NCI-H2171 treated with DMSO at 0.1 percent for 48 hours (cell line): ENCODE results near the gene LHX2.

Source experiments
- DNase-seq: peaks from one replicate; lab custom pipeline; 2025; lab: John Stamatoyannopoulos, UW

LHX2 gene

DNA sequence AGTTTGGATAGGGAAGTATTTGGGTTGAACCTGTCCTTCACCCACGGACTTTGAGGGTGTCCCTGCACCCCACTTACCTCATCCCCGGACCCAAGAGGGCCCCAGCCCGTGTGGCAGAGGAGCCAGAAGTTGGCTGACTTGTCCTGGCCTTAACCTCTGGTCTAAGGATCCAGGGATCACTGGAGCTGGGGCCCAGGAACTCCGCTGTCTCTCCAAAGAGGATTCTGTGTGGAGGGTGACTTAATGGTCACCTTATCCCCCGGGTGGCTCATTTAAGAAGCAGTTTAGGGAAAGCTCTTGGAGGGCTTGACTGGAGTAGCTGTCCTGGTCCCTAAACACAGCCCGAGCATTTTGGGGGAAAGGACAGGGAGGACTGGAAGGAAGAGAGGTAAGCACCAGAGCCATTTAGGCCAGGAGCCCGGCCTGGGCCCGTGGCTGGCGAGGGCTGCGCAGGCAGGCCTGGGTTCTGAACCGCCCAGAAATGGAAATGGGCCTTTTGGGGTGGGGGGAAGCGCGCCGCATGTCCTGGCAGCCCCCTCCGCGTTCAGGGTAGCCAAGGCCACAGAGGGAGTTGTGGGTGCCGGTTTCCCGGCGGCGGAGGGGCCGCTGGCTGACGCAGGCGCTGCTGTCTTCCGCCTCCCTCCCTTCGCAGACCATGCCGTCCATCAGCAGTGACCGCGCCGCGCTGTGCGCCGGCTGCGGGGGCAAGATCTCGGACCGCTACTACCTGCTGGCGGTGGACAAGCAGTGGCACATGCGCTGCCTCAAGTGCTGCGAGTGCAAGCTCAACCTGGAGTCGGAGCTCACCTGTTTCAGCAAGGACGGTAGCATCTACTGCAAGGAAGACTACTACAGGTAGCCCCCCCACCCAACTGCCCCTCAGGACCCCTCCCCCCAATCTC lies 2.0 kb downstream of the LHX2 start:
- no peak for DNase-seq

DNA sequence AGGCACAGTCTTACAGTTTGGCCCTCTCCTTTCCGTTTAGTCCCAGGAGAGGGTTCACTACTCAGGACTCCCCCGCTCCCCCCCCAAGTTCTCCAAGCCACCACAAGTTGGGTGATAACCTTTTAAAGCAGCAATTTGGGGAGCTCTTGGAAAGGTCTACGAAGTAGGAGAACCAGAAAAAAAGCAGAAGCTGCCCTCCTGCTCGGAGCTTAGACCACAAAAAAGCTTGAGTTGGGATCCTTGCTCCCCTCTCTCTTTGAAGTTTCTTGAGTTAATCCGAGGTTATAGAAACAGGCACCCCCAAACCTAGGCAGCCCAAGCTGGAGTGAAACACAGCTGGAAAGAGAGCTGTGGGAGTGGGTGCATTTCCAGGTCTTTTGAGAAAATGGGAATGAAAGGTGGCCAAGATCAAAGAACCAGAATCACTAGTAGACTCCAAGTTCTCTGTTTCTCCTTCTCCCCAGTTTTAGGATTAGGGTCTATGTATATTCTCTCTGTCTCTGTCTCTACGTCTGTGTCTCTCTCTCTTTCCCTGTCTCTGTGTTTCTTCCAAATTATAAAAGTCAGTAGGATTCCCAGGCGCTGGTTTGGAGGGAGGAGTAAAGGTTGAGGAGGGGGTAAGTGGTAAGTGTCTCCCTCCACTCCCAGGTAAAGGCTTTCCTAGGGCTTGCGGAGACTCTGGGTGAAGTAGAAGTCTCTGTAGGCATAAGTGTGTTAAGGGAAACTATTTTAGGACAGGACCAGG lies 2.8 kb downstream of the LHX2 start:
- no peak for DNase-seq

DNA sequence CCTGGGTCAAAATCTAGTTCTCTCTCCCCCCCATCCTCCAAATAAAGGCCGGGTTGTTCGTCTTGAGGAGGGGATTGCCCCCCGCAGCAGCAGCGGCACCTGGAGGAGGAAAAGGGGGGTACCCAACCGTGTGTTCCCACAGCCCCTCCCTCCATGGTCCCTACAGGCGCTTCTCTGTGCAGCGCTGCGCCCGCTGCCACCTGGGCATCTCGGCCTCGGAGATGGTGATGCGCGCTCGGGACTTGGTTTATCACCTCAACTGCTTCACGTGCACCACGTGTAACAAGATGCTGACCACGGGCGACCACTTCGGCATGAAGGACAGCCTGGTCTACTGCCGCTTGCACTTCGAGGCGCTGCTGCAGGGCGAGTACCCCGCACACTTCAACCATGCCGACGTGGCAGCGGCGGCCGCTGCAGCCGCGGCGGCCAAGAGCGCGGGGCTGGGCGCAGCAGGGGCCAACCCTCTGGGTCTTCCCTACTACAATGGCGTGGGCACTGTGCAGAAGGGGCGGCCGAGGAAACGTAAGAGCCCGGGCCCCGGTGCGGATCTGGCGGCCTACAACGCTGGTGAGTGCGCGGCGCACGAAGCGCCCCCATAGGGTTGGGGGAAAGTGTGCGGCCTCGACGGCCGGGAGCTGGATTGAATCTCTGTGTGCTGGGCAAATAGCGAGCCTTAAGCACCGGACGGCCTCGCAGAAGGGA lies 3.5 kb downstream of the LHX2 start:
- DNase-seq = no peak

DNA sequence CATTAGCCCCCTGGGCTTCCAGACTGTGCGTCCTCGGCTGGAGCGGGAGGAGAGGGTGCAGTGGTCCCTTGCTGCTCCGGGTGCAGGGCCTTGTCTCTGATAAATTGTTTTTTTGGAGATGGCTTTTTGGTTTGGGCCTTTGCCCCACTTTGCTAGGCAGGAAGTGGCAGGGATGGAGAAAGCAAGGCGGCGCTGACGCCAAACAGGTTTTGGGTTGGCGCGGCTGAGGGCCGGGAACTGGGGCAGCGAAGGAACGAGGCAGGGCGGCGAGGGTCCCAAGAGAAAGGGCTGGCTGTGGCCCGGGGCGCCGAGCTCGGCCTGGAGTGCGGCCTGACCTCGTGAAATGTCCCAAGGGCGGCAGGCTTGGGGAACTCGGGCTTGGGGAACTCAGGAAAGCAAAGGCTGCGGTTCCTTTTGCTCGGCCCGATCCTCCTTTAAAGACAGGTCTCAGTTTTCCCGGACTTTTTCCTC lies 4.1 kb downstream of the LHX2 start:
- no peak for DNase-seq

DNA sequence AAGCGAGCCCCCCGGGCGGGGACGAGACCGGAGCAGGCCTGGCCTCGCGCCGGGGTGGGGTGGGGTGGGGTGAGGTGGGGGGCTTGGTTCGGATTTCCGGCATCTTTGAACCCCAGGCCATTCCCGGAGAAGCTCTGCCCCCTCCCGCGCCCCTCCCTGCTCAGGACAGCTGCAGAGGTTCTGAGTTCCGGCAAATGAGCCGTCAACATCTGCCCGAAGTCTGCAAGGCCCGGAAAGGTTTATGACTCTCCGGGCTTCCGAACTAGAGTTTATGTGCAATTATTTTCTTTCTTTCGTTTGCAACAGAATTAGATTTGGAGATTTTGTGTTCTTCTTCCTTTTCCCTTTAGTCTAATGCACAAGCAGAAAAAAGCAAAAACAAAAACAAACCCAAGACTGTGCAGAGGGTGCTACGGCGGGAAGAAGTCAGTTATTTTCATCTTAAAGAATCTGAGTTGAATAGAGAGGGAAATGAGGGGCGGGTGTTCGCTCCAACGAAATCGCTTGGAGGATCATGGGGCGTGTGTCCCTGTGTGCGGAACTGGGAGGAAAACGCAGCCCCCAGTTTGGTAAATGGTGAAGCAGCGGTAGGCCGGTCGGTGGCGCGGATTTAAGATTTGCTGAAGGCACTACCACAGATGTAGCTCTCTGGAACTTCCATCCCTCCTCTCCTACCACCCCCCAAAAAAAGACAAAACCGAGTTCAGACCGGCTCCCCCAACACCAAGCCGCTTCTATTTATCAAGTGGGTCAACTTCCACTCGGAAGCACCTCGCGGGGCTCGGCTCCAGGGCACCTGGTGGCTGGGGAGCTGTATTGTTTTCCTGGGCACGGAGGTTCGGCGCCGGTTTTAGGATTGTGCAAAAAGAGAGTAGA lies 4.8 kb downstream of the LHX2 start:
- DNase-seq = no peak

DNA sequence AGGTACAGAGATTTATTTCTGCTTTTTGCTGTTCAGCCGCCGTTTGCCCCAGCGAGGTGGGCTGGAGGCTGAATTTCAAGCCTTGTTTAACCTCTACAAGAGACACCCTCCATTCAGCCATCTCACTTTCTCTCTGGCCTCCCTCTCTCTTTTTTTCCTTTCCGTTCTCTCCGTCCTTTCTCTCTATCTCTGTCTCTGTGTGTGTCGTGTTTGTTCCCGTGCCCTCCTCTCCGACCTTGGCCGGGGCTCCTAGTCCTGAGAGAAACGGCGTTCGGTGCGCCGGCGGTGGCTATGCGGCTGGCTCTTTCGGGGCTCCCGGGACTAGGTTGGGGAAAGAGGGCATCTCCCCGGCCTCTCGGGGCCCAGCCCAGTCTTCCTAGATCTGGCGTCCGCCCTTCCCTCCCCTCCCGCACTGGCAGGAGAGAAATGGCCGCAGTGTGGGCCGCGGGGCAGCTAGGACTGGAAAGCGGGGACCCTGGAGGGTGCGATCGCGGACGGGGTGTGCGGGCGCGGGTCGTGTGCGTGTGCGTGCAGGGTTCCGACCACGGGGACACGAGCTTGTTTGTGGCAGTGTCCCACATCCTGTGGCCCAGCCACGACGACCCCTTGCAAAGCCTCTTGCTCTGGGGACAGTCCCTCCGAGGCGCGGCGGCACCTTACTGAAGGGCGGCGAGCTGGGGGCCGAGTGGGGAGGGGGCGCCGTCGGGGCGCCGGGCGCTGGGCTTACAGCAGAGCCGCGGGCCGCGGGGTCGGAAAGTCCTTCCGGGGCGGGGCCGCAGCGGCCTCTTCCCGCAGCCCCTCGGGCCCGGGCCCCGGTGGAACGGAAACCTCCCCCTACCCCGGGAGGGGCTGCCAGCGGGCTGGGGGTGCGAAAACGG lies 5.7 kb downstream of the LHX2 start:
- no peak for DNase-seq

DNA sequence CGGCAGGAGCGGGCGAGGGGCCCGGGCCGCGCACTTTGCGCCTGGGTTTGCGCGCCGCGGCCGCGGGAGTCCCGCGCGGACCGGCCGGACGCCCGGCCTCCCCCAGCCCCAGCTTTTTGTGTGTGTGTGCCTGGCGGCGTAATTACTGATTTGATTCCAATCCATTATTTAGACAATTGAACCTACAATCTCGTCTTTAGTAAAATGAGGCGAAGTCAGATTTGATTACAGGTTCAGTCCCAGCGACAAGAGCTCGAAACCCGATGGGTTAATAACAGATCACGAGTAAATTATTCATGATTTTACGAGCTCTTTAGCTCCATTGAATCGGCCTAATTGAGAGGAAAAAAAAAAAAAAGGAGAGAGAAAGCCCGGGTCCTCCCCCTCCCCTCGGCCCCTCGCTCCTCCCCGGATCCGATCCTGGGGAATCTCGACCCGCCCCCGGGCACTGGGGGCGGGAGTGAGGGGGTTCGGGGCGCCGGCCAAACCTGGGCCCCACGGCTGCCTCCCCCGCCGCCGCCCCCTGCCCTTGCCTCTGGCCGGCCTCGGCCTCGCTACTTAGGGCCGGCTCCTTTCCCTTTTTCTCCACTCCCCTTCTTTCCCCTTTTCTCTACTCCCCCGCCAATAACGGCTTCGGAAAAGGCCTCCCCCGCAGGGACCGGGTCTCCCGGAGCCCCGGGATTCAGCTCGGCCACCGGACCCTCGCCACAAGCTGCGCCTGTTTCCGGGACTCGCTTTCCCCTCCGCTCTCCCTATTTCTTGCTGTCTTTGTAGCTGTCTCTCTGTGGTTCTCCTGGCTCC lies 6.6 kb downstream of the LHX2 start:
- no peak for DNase-seq

DNA sequence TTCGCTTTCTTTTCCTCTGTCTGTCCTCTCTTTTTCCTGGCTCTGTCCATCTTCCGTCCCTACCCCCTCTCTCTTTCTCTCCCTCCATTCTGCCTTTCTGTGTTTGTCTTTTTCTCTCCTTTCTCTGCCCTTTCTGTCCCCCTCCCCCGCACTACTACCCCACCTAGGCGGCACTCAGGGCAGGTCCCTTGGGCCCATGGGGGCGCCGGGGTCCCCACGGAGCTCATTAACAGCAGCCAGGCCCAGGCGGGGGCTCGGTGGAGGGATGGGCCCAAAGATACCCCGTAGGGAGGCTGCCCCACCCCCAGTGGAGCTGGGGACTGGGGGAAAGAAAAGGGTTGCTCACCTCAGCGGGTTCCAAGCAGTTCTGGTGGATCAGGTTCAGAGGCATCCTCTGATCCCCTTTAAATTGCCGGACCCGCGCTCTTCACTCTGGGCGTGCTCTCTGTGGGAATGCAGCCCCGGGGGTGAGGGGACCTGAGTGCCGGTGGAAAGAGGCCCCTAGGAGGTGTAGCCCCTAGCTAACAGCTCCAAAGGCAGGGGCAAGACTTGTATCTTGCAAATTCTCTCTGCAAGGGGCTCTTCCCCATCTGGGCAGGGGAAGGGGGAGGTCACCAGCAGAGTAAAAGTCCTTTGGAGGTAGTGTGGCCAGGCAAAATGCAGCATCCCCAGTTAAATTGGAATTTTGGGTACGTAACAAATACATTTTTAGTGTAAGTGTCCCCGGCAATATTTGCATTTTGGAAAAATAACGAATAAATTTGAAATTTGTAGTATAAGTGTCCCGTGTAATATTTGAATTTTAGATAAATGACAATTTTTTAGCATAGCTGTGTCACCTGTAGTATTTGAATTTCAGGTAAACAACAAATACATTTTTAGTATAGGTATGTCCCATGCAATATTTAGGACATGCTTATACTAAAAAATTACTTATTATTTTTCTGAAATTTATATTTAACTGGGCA lies 7.4 kb downstream of the LHX2 start:
- DNase-seq = no peak

DNA sequence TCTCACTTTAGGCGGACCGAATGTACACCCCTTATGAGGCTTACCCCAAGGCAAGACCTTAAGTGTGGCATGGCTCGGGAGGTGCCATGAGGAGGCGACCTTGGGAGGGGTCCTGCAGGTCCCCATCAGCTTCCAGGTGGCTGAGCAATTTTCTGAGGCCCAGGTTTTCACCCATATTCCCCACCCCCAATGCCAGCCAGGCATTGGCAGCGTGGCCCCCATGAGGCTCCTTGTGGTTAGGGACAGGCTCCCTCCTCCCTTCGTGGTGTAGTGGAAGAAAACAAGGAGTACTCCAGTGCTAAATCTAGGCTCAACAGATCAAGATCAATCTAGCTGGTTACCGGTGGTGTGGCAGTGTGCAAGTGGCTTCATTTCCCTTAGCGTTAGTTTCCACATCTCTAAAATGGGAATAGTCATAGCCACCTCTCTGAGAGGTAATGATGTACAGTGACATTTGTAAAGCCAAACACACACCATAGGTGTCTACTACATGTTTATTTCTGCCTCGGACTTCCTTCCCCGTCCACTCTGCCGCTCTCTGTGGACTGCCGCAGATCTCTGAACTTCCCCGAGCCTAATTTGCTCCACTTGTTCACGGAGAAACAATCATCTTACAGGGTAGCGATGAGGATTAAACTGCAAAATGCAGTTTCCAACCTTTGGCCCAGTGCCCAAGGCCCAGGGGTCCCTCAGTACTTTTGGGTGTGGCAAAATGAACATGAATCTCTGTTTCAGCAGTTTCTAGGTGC lies 8.4 kb downstream of the LHX2 start:
- DNase-seq = no peak

DNA sequence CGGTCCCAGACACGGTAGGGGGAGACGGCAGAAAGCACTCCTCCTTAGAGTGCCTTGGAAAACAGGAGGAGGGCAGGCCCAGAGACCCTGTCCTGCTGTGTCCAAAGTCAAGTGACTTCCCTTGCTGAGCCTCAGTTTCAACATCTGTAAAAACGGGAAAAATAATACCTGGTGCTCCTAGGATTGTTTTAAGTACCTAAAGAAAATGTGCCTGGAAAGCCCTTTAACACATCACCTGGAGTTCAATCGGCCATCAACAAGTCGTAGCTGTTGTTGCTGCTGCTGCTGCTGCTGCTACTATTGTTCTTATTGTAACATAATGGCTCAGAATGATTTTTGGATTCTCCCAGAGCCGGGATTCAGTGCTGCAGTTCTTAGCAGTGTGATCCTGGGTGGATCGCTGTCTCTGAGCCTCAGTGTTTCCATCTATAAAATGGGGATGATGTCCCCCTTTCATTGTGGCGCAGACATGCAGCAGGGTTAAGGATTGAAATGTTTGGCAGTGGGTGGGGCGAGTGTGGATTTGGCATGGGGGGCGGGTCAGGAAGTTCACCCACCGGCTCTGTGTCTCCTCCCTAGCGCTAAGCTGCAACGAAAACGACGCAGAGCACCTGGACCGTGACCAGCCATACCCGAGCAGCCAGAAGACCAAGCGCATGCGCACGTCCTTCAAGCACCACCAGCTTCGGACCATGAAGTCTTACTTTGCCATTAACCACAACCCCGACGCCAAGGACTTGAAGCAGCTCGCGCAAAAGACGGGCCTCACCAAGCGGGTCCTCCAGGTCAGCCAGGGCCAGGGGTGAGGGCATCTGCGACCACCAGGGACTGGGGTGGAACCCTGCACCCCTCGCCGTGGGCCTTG lies 9.2 kb downstream of the LHX2 start:
- DNase-seq = no peak

DNA sequence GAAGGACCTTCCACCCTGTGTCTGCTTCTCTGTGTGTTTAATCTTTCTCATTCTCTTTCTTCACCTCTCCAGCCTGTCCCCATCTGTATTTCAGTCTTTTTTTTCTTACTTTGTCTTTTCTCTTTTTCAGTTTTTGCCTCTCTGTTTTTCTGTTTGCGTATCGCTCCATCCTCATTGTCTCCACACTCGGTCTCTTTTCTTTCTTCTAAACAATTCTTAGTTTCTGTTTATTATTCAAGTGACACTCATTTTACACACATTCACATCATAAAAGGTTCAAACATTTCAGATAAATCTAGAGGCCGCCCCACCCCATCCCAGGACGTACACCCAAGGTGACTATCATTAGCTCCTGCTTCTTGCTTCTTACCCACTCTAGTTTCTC lies 9.8 kb downstream of the LHX2 start:
- no peak for DNase-seq

DNA sequence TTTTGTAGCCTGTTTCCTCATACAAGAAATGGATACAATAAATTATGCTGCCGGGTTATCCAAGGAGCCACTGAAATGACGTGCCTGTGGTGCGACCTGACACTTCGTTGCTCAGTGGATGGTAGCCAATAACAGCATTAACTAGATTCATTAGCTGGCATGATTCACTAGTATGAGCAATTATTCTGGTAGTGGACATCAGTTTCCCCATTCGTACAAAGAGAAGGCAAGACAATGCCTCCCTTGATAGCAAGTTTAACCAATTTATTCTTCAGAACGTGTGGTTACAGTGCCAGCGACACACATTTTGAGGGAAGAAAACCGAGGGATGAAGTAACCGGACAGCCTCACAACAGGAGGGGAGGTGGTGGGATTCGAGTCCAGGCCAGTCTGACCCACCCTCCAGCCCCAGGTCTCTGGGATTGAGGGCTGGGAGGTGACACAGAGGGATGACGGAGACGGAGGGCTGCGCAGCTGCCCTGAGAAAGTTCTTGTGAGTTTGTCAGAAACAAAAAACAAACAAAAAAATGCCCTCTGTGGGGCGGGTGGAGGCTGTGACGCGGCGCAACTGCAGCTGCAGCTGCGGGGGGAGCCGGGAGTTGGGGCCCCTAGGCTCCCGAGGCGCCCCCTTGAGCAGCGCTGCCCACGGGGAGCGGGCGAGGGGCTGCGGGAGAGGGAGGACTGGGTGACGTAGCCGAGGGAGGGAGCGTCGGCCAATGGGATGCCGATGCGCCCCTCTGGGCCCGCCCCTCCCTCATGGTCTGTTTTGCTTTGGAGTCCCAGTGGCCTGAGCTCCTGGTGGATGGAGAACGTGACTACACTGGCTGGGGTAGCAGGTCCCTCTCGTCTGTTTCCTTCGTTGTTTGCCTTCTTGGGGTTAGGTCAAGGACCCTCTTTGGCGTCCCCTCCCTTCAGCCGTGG lies 10.9 kb downstream of the LHX2 start:
- DNase-seq = no peak

DNA sequence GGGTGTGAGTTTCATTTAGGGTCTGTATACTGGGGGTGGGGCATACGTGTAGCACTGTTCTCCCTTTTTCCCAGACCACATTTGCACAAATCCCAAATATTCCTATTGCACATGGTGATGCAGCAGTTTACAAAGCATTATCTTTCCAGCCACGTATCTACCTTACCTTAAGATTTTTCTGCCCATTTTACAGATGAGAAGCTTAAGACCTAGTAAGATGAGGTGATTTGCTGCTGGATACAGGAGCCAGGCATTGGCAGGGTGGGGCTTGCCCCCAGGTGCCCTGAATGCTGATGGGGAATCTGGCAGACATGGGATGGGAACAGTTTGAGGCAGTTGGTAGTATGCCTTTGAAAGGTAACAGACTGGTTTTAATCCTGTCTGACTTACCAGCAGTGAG lies 12.5 kb downstream of the LHX2 start:
- no peak for DNase-seq

DNA sequence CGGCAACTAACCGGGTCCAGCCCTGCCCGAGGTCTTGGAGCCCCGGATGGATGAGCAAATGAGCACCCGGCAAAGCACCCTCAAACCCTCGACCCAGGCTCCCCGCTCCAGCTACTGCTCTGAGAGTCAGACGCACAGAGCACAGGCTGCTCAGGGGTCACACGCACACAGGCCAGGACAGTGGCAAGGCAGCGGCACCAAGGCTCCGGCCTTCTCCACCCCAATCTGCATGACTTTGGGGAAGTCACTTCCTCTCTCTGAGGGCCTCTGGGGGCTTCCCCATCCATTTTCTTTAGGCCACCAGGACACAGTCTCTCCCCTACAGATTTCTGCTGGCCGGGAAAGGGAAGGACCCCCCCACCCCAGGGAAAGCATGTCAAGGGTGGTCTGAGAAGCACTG lies 18.0 kb downstream of the LHX2 start:
- no peak for DNase-seq

DNA sequence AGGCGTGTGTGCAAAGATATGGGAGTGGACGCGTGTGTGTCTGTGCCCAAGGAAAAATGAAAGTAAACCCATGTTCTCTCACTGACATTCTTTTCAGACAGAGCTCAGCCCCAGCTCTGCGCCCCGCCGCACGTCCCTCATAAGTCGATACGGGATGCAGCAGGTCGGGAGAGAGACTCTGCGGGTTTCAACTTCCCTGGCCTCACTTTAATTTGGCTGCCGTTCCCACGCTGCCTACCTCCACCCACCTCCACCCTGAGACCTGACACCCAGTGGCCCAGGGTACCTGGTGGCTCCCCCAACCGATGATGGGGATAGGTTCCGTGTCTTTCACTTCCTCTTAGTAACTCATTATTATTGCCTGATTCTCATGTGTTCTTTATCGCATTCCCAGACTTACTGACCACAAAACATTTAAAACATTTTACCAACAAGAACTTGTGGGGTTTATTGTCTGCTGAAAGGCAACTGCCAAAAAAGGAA lies 19.4 kb downstream of the LHX2 start:
- no peak for DNase-seq

DNA sequence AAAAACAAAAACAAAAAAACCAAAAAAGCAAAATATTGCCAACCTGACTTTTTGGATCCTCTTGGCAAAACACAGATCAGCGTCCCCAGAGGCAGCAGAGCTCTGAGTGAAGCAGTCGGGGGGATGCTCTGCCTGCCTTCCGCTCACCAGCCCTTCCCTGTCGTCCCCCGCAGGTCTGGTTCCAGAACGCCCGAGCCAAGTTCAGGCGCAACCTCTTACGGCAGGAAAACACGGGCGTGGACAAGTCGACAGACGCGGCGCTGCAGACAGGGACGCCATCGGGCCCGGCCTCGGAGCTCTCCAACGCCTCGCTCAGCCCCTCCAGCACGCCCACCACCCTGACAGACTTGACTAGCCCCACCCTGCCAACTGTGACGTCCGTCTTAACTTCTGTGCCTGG lies 20.7 kb downstream of the LHX2 start:
- DNase-seq = no peak
